Tibial nerve (tissue), 4 donors: ENCODE measurements around the gene TRAF3. TPM values are rescaled to one million over a fixed set of nuclear protein-coding genes. Genes with fewer than 3 reads are reported as not detected.

Source experiments
- DNase-seq, 2 donors: peaks; one replicate each; pipeline ENCODE4 v3.0.0-alpha.2; 2019; ENCODE audit warnings: low spot score in 2 of 2
- H3K27ac ChIP-seq, 4 donors: fragments of 200-600 bp; sonication (generic) in 3 of 4; one replicate each; pipeline ENCODE4 v1.5.1; 2017 to 2019; ENCODE audit warnings: mild to moderate bottlenecking in 1 of 4
- H3K27me3 ChIP-seq, 2 donors: fragments of 200-600 bp; sonication (generic) in 1 of 2; one replicate each; pipeline versions ENCODE4 v1.5.1 to v1.6.0; 2017 to 2019
- H3K36me3 ChIP-seq, 3 donors: fragments of 200-600 bp; sonication (generic); one replicate each; pipeline ENCODE4 v1.5.1; 2018 to 2019
- H3K4me1 ChIP-seq, 4 donors: fragments of 200-600 bp; sonication (generic) in 3 of 4; one replicate each; pipeline ENCODE4 v1.5.1; 2017 to 2019
- H3K4me3 ChIP-seq, 4 donors: fragments of 200-600 bp; sonication (generic) in 3 of 4; one replicate each; pipeline ENCODE4 v1.5.1; 2017 to 2019; ENCODE audit warnings: mild to moderate bottlenecking in 1 of 4, moderate library complexity in 1 of 4
- H3K9me3 ChIP-seq, 4 donors: fragments of 200-600 bp; sonication (generic) in 3 of 4; one replicate each; pipeline ENCODE4 v1.5.1; 2017 to 2019
- CTCF ChIP-seq, 5 experiments: fragments of 200-600 bp in 3 of 5; fragments of 450-650 bp in 2 of 5; sonication (generic) in 3 of 5; IDR thresholded peaks; one replicate each; pipeline ENCODE4 v1.5.1; 2016 to 2019; ENCODE audit warnings: antibody characterized with exemption in 5 of 5, mild to moderate bottlenecking in 3 of 5, moderate library complexity in 2 of 5
- EP300 ChIP-seq, 2 donors: sonication (generic); formaldehyde crosslinking; IDR thresholded peaks; one replicate each; pipeline ENCODE4 v1.6.1; 2017; ENCODE audit warnings: antibody characterized with exemption in 2 of 2, mild to moderate bottlenecking in 1 of 2
- POLR2A ChIP-seq, 2 donors: fragments of 450-650 bp; IDR thresholded peaks; one replicate each; pipeline ENCODE4 v1.6.1; 2017; ENCODE audit warnings: antibody characterized with exemption in 2 of 2, mild to moderate bottlenecking in 2 of 2, moderate library complexity in 2 of 2
- WGBS, 2 donors: methylation state at CpG; one replicate each; pipeline ENCODE4 v1.1.5; 2018; 5-methylcytosine and 5-hydroxymethylcytosine counted together
- total RNA-seq, 4 donors: library from RNA; depleted of rRNA; stranded (reverse); fragments of >200 nt; gene quantifications; one replicate each; pipeline ENCODE4 v1.1.0, GENCODE V29; 2016

TRAF3 gene
- total RNA-seq, 4 donors from 2014 or later: 4.8 to 20.7 (median 13.4) TPM

- TF ChIP-seq POLR2A (IDR thresholded peaks at IDR 0.05): no peak
- TF ChIP-seq CTCF (IDR thresholded peaks at IDR 0.05): peak; percentile 58 to 72 (median 64)
- Histone ChIP-seq H3K27ac (no peak overlapping the region), H3K36me3 (no peaks in the 10 kb centered on the region), H3K9me3 (no peaks in the 10 kb centered on the region), H3K4me3 (no peak overlapping the region), H3K4me1 (peaks cover 0 to 23% (median 11%) of the 10 kb centered on the region in 4 donors), H3K27me3 (no peaks in the 10 kb centered on the region)
- 34 to 49% methylated on average over 10 of the region's 10 CpGs for whole genome bisulfite sequencing, 2 donors
- DNase-seq: peak in 1 of 2 donors; percentile 68
Observed at GRCh38 chr14:102774391-102775153, 2.7 kb upstream of the TRAF3 start.

- no peak for DNase-seq
- H3K4me1 ChIP-seq: peaks cover 0 to 29% (median 15%) of the 10 kb centered on the region in 4 donors
- H3K4me3 ChIP-seq: no peak overlapping the region
- H3K27ac ChIP-seq: peak overlapping the region in 3 of 4 donors; percentile 65 to 75 (median 74)
- TF ChIP-seq CTCF (IDR thresholded peaks at IDR 0.05) (no peak), POLR2A (IDR thresholded peaks at IDR 0.05) (no peak), EP300 (IDR thresholded peaks at IDR 0.05) (no peak)
- 81% methylated on average over 20 to 22 of the region's 22 CpGs for WGBS, 2 donors
- no peaks in the 10 kb centered on the region for H3K9me3 ChIP-seq
- H3K27me3 ChIP-seq: no peaks in the 10 kb centered on the region
- no peaks in the 10 kb centered on the region for H3K36me3 ChIP-seq
Observed at GRCh38 chr14:102775855-102776760, 1.1 kb upstream of the TRAF3 start.

- WGBS, 2 donors: 1% methylated on average over 18 to 30 of the region's 98 CpGs
- H3K27me3 ChIP-seq: no peaks in the 10 kb centered on the region
- no peak for TF ChIP-seq EP300 (IDR thresholded peaks at IDR 0.05)
- TF ChIP-seq POLR2A (IDR thresholded peaks at IDR 0.05): no peak
- peak in 1 of 5 experiments; percentile 23 for TF ChIP-seq CTCF (IDR thresholded peaks at IDR 0.05)
Observed at GRCh38 chr14:102777711-102778337, 575 bp downstream of the TRAF3 start.

GRCh38 chr14:102778338-102779083 is 1.3 kb downstream of the TRAF3 start:
- H3K4me1 ChIP-seq: peaks cover 0 to 29% (median 16%) of the 10 kb centered on the region in 4 donors

More at GRCh38 chr14:102777711-102778337, 575 bp downstream of the TRAF3 start:
- Histone ChIP-seq H3K27ac (peak overlapping the region; percentile 75 to 91 (median 84)), H3K9me3 (no peaks in the 10 kb centered on the region), H3K36me3 (no peaks in the 10 kb centered on the region), H3K4me1 (peaks cover 0 to 29% (median 16%) of the 10 kb centered on the region in 4 donors), H3K4me3 (peak overlapping the region; percentile 43 to 87 (median 72))
- DNase-seq: no peak

More at GRCh38 chr14:102778338-102779083, 1.3 kb downstream of the TRAF3 start:
- no peak for TF ChIP-seq EP300 (IDR thresholded peaks at IDR 0.05)
- TF ChIP-seq CTCF (IDR thresholded peaks at IDR 0.05): peak in 1 of 5 experiments; percentile 8
- peak overlapping the region; percentile 43 to 87 (median 72) for H3K4me3 ChIP-seq
- H3K36me3 ChIP-seq: no peaks in the 10 kb centered on the region
- H3K27ac ChIP-seq: peak overlapping the region; percentile 75 to 91 (median 84)
- 10 to 12% methylated on average over 29 of the region's 29 CpGs for WGBS, 2 donors
- no peaks in the 10 kb centered on the region for H3K9me3 ChIP-seq
- no peaks in the 10 kb centered on the region for H3K27me3 ChIP-seq
- DNase-seq: no peak
